ENCODE data around the gene MRPL4. TPM values are rescaled to one million over a fixed set of nuclear protein-coding genes. Genes with fewer than 3 reads are reported as not detected.
A peak's percentile ranks its signal among the peaks of the same experiment; 100 is the strongest.

The MRPL4 gene
- total and polyA plus RNA-seq, 10 of the 15 experiments (the other 5 are each of a cell fraction or from before 2014, with no cell fraction given) = 0.79 to 221 (median 112) TPM

- no peak for TF ChIP-seq ZNF592 (IDR thresholded peaks at IDR 0.05)
- peak; percentile 37; the same call in 1 of the 2 replicates for TF ChIP-seq CREM (IDR thresholded peaks at IDR 0.05; ENCODE audit: low read depth)
- no peak for TF ChIP-seq FOXK2 (IDR thresholded peaks at IDR 0.05)
- TF ChIP-seq ZBED1 (IDR thresholded peaks at IDR 0.05; ENCODE audit: borderline replicate concordance) = no peak
- peak; percentile 49 for TF ChIP-seq NKRF (conservative IDR thresholded peaks at IDR 0.05)
- TF ChIP-seq SKIL (IDR thresholded peaks at IDR 0.05; ENCODE audit: low read depth, poor library complexity, severe bottlenecking) = no peak
- TF ChIP-seq TCF7 (IDR thresholded peaks at IDR 0.05; ENCODE audit: borderline replicate concordance) = no peak
- TF ChIP-seq BACH1 (IDR thresholded peaks at IDR 0.05; ENCODE audit: borderline replicate concordance) = peak; percentile 99
- TF ChIP-seq PBX3 (IDR thresholded peaks at IDR 0.05; ENCODE audit: insufficient replicate concordance, low read depth, low read length) = no peak
- no peak for TF ChIP-seq STAT3 (IDR thresholded peaks at IDR 0.05; ENCODE audit: low read depth, low read length)
- no peak for TF ChIP-seq BCL11A (IDR thresholded peaks at IDR 0.05; ENCODE audit: low read depth, low read length)
- TF ChIP-seq PAX8 (IDR thresholded peaks at IDR 0.05) = no peak
- TF ChIP-seq ATF7 (IDR thresholded peaks at IDR 0.05; ENCODE audit: low read depth) = no peak
- no peak for TF ChIP-seq USF1 (IDR thresholded peaks at IDR 0.05; ENCODE audit: borderline replicate concordance, extremely low read length, insufficient read depth, low read depth, low read length)
- no peak for TF ChIP-seq HDAC6 (IDR thresholded peaks at IDR 0.05; ENCODE audit: unreplicated experiment)
- TF ChIP-seq CEBPB (IDR thresholded peaks at IDR 0.05; ENCODE audit: borderline replicate concordance in 1 of 2, low read depth in 2 of 2, low read length in 2 of 2) = 0 out of 4 replicates have a peak, but pooled peaks of 1 of the 2 experiments have one; percentile 32
- no peak for TF ChIP-seq FOS (IDR thresholded peaks at IDR 0.05; ENCODE audit: borderline replicate concordance, extremely low read depth, insufficient read length)
- TF ChIP-seq YBX1 (IDR thresholded peaks at IDR 0.05) = no peak
Measured at GRCh38 chr19:10230173-10230860, 21.7 kb upstream of the MRPL4 start (continued).

All from GM12878 (cell line).